CD14-positive monocyte (primary cell): ENCODE results near the gene RBMS3. TPM values are rescaled to one million over a fixed set of nuclear protein-coding genes. Genes with fewer than 3 reads are reported as not detected.

Experiments used
- DNase-seq, 3 donors: peaks; one replicate each; pipeline ENCODE4 v3.0.0-alpha.2; 2011 to 2022
- H2AFZ ChIP-seq: 2 replicates; pipeline ENCODE4 v1.6.0; 2012; ENCODE audit warnings: mild to moderate bottlenecking, low read depth, low read length, inconsistent platforms; ENCODE audit not compliant: insufficient read depth, poor library complexity, severe bottlenecking
- H3K27ac ChIP-seq, 2 donors: 1 replicate in 1 of 2; 2 replicates in 1 of 2; pipeline ENCODE4 v1.5.1; 2012 to 2013; ENCODE audit warnings: low read length in 2 of 2, control low read depth in 1 of 2, inconsistent platforms in 1 of 2, low read depth in 1 of 2, mild to moderate bottlenecking in 1 of 2
- H3K27me3 ChIP-seq, 2 donors: one replicate each; pipeline versions ENCODE4 v1.6.0 to v1.6.1; 2011 to 2013; ENCODE audit warnings: low read length in 2 of 2; ENCODE audit not compliant: control insufficient read depth in 2 of 2, insufficient read depth in 2 of 2
- H3K36me3 ChIP-seq, 2 donors: replicated peaks in 1 of 2; 1 replicate in 1 of 2; 2 replicates in 1 of 2; pipeline versions ENCODE4 v1.5.1 to v1.6.1; 2012 to 2013; ENCODE audit warnings: low read length in 2 of 2, control low read depth in 1 of 2, inconsistent platforms in 1 of 2, mild to moderate bottlenecking in 1 of 2; ENCODE audit not compliant: insufficient read depth in 2 of 2, control insufficient read depth in 1 of 2
- H3K4me1 ChIP-seq, 2 donors: 1 replicate in 1 of 2; 2 replicates in 1 of 2; pipeline versions ENCODE4 v1.5.1 to v1.6.1; 2012 to 2013; ENCODE audit warnings: low read length in 2 of 2, control low read depth in 1 of 2, inconsistent platforms in 1 of 2, mild to moderate bottlenecking in 1 of 2, moderate library complexity in 1 of 2; ENCODE audit not compliant: insufficient read depth in 2 of 2, control insufficient read depth in 1 of 2
- H3K4me2 ChIP-seq: replicated peaks from 2 replicates; pipeline ENCODE3; 2012; ENCODE audit warnings: low read length, moderate library complexity, mild to moderate bottlenecking; ENCODE audit not compliant: poor library complexity, severe bottlenecking; ENCODE audit errors: extremely low read depth
- H3K4me3 ChIP-seq, 3 experiments: fragments of 200-600 bp in 1 of 3; sonication (generic) in 1 of 3; replicated peaks in 1 of 3; 1 replicate in 2 of 3; 2 replicates in 1 of 3; pipeline ENCODE4 v1.5.1; 2011 to 2013; ENCODE audit warnings: low read length in 3 of 3, mild to moderate bottlenecking in 3 of 3, control low read depth in 2 of 3, low read depth in 2 of 3, inconsistent platforms in 1 of 3, moderate library complexity in 1 of 3
- H3K79me2 ChIP-seq: 2 replicates; pipeline ENCODE4 v1.6.0; 2012; ENCODE audit warnings: mild to moderate bottlenecking, control low read depth, inconsistent platforms, low read length, moderate library complexity; ENCODE audit not compliant: insufficient read depth
- H3K9ac ChIP-seq: 2 replicates; pipeline ENCODE4 v1.6.0; 2017; ENCODE audit warnings: low read length, mild to moderate bottlenecking; ENCODE audit not compliant: insufficient read depth, poor library complexity, severe bottlenecking
- H3K9me3 ChIP-seq, 2 donors: replicated peaks in 1 of 2; 1 replicate in 1 of 2; 2 replicates in 1 of 2; pipeline versions ENCODE4 v1.5.1 to v1.6.1; 2012 to 2013; ENCODE audit warnings: low read length in 2 of 2, control low read depth in 1 of 2; ENCODE audit not compliant: control insufficient read depth in 1 of 2, insufficient read depth in 1 of 2
- H4K20me1 ChIP-seq: 2 replicates; pipeline ENCODE4 v1.6.0; 2012; ENCODE audit warnings: mild to moderate bottlenecking, low read length, control low read depth, moderate library complexity; ENCODE audit not compliant: insufficient read depth
- H3K27ac Mint-ChIP-seq, 7 donors: one replicate each; pipeline ENCODE4 v1.8.0; 2020; ENCODE audit warnings: mild to moderate bottlenecking in 7 of 7, mixed read lengths in 7 of 7, moderate library complexity in 6 of 7, inconsistent platforms in 2 of 7
- H3K27me3 Mint-ChIP-seq, 3 donors: one replicate each; pipeline ENCODE4 v1.8.0; 2021 to 2022; ENCODE audit warnings: low read depth in 3 of 3, mild to moderate bottlenecking in 3 of 3, mixed read lengths in 3 of 3, moderate library complexity in 3 of 3, inconsistent platforms in 1 of 3
- H3K36me3 Mint-ChIP-seq, 2 donors: one replicate each; pipeline ENCODE4 v1.8.0; 2020; ENCODE audit warnings: mixed read lengths in 2 of 2, inconsistent platforms in 1 of 2, mild to moderate bottlenecking in 1 of 2
- H3K4me1 Mint-ChIP-seq: one replicate; pipeline ENCODE4 v1.8.0; 2020; ENCODE audit warnings: mild to moderate bottlenecking, mixed read lengths
- H3K4me3 Mint-ChIP-seq, 2 donors: one replicate each; pipeline ENCODE4 v1.8.0; 2020; ENCODE audit warnings: mild to moderate bottlenecking in 2 of 2, mixed read lengths in 2 of 2, moderate library complexity in 1 of 2
- H3K9me3 Mint-ChIP-seq, 7 donors: one replicate each; pipeline ENCODE4 v1.8.0; 2020 to 2022; ENCODE audit warnings: mixed read lengths in 7 of 7, mild to moderate bottlenecking in 6 of 7, moderate library complexity in 6 of 7, inconsistent platforms in 2 of 7
- CTCF ChIP-seq: fragments of 200-600 bp; IDR thresholded peaks from one replicate; pipeline ENCODE4 v1.8.0; 2022; ENCODE audit warnings: antibody characterized with exemption, mild to moderate bottlenecking
- WGBS: methylation state at CpG from one replicate; pipeline ENCODE4 v1.1.5; 2013; ENCODE audit warnings: missing lambda C conversion rate; ENCODE audit not compliant: insufficient coverage; 5-methylcytosine and 5-hydroxymethylcytosine counted together
- intact Hi-C, 2 donors: fragments of 100-400 bp; cut with micrococcal nuclease; formaldehyde crosslinking; loops; one replicate each; pipeline versions ENCODE4 v1.15.0 to v1.15.1; 2023
- polyA plus RNA-seq, 3 donors: library from polyadenylated mRNA; depleted of rRNA in 1 of 3; unstranded in 2 of 3; stranded (reverse) in 1 of 3; fragments of 300-500 nt in 2 of 3; fragments of >200 nt in 1 of 3; fragmentation: Illumina TruSeq in 2 of 3; gene quantifications; 1 replicate in 2 of 3; 2 replicates in 1 of 3; pipeline ENCODE4 v1.2.3, GENCODE V29; 2012 to 2021

Gene RBMS3
- polyA plus RNA-seq, 3 donors: not detected

- no peaks in the 10 kb centered on the region for H3K36me3 Mint-ChIP-seq
- Histone ChIP-seq H3K4me1 (no peaks in the 10 kb centered on the region), H3K79me2 (no peaks in the 10 kb centered on the region), H3K4me2 (no peak overlapping the region), H3K4me3 (no peak overlapping the region), H3K27me3 (no peaks in the 10 kb centered on the region), H2AFZ (no peak overlapping the region), H3K36me3 (no peaks in the 10 kb centered on the region), H3K27ac (no peak overlapping the region), H4K20me1 (no peaks in the 10 kb centered on the region), H3K9me3 (no peaks in the 10 kb centered on the region), H3K9ac (no peak overlapping the region)
- WGBS: no CpG with 5 or more reads among the region's 3 CpGs
- H3K4me1 Mint-ChIP-seq: no peaks in the 10 kb centered on the region
- no peak for DNase-seq
- H3K27ac Mint-ChIP-seq: no peak overlapping the region
- H3K4me3 Mint-ChIP-seq: no peak overlapping the region
- peaks cover 0 to 2% (median 0%) of the 10 kb centered on the region in 3 donors for H3K27me3 Mint-ChIP-seq
- peaks cover 0 to 4% (median 0%) of the 10 kb centered on the region in 7 donors for H3K9me3 Mint-ChIP-seq
- TF ChIP-seq CTCF: no peak
- intact Hi-C loops: no loop called here
These were observed 655.2 kb downstream of the RBMS3 start for GRCh38 chr3:29936054-29936453.

GRCh38 chr3:29936766-29937165 is 655.9 kb downstream of the RBMS3 start:
- H3K4me1 ChIP-seq: no peaks in the 10 kb centered on the region
- no CpG with 5 or more reads among the region's 2 CpGs for WGBS
- no peaks in the 10 kb centered on the region for H4K20me1 ChIP-seq
- H2AFZ ChIP-seq: no peak overlapping the region
- no peak overlapping the region for H3K4me3 ChIP-seq
- Mint-ChIP-seq H3K27ac (no peak overlapping the region), H3K4me1 (no peaks in the 10 kb centered on the region), H3K4me3 (no peak overlapping the region), H3K36me3 (no peaks in the 10 kb centered on the region), H3K27me3 (no peaks in the 10 kb centered on the region), H3K9me3 (peaks cover 0 to 4% (median 0%) of the 10 kb centered on the region in 7 donors)
- H3K79me2 ChIP-seq: no peaks in the 10 kb centered on the region
- no peak overlapping the region for H3K4me2 ChIP-seq
- no peak for DNase-seq
- TF ChIP-seq CTCF: no peak
- H3K9me3 ChIP-seq: no peaks in the 10 kb centered on the region
- intact Hi-C loops: no loop called here
- H3K9ac ChIP-seq: no peak overlapping the region
- no peaks in the 10 kb centered on the region for H3K27me3 ChIP-seq
- no peak overlapping the region for H3K27ac ChIP-seq
- no peaks in the 10 kb centered on the region for H3K36me3 ChIP-seq
